T-cell (primary cell): ENCODE results near the gene STX18. TPM values are rescaled to one million over a fixed set of nuclear protein-coding genes. Genes with fewer than 3 reads are reported as not detected.

Source experiments
- ATAC-seq, 4 experiments: fragments of 200-7000 bp in 3 of 4; fragments of 150-1000 bp in 1 of 4; cut with Tn5 transposase; replicated peaks in 1 of 4; 1 replicate in 3 of 4; 2 replicates in 1 of 4; pipeline ENCODE4 v1.10.0; 2021; ENCODE audit warnings: moderate library complexity in 3 of 4, mild to moderate bottlenecking in 2 of 4, moderate number of reproducible peaks in 1 of 4
- CTCF ChIA-PET, 2 donors: fragments of 300-600 bp; sonication (Branson Sonifier 250); formaldehyde crosslinking; loops; one replicate each; lab custom pipeline; 2022; ENCODE audit warnings: antibody characterized with exemption in 2 of 2; lab: Charles Lee
- POLR2A ChIA-PET, 2 donors: fragments of 300-600 bp; sonication (Branson Sonifier 250); formaldehyde crosslinking; loops; one replicate each; lab custom pipeline; 2022; ENCODE audit warnings: antibody characterized with exemption in 2 of 2; lab: Charles Lee
- DNase-seq, 35 experiments: peaks; one replicate each; pipeline versions ENCODE4 v3.0.0 to v3.0.0-alpha.2; 2013 to 2023
- H3K27ac ChIP-seq: one replicate; pipeline ENCODE4 v1.5.1; 2013; ENCODE audit warnings: low read length
- H3K27me3 ChIP-seq, 2 experiments: replicated peaks in 1 of 2; 1 replicate in 1 of 2; 2 replicates in 1 of 2; pipeline versions ENCODE4 v1.6.1 to v1.7.0; 2013; ENCODE audit warnings: low read length in 1 of 2, mixed read lengths in 1 of 2; ENCODE audit not compliant: control insufficient read depth in 2 of 2, insufficient read depth in 2 of 2; ENCODE audit errors: extremely low read depth in 1 of 2
- H3K36me3 ChIP-seq, 2 donors: 1 replicate in 1 of 2; 2 replicates in 1 of 2; pipeline versions ENCODE4 v1.6.1 to v1.7.0; 2013; ENCODE audit warnings: low read length in 1 of 2; ENCODE audit not compliant: control insufficient read depth in 2 of 2, insufficient read depth in 1 of 2; ENCODE audit errors: extremely low read depth in 1 of 2
- H3K4me1 ChIP-seq, 2 experiments: 1 replicate in 1 of 2; 2 replicates in 1 of 2; pipeline versions ENCODE4 v1.6.1 to v1.7.0; 2013; ENCODE audit warnings: low read length in 2 of 2, mixed read lengths in 1 of 2; ENCODE audit not compliant: insufficient read depth in 2 of 2, control insufficient read depth in 1 of 2; ENCODE audit errors: extremely low read depth in 1 of 2
- H3K4me3 ChIP-seq, 2 donors: 1 replicate in 1 of 2; 2 replicates in 1 of 2; pipeline versions ENCODE4 v1.5.1 to v1.7.0; 2013; ENCODE audit warnings: mild to moderate bottlenecking in 2 of 2, low read length in 1 of 2, moderate library complexity in 1 of 2; ENCODE audit not compliant: control insufficient read depth in 1 of 2; ENCODE audit errors: extremely low read depth in 1 of 2
- H3K9me3 ChIP-seq: 2 replicates; pipeline ENCODE4 v1.7.0; 2013
- H3K27ac Mint-ChIP-seq, 2 donors: one replicate each; pipeline ENCODE4 v1.8.0; 2020 to 2021; ENCODE audit warnings: mild to moderate bottlenecking in 2 of 2, mixed read lengths in 2 of 2
- H3K27me3 Mint-ChIP-seq, 2 donors: one replicate each; pipeline ENCODE4 v1.8.0; 2021 to 2022; ENCODE audit warnings: mixed read lengths in 2 of 2
- H3K36me3 Mint-ChIP-seq: one replicate; pipeline ENCODE4 v1.8.0; 2021; ENCODE audit warnings: mixed read lengths
- H3K4me1 Mint-ChIP-seq, 3 donors: one replicate each; pipeline ENCODE4 v1.8.0; 2020 to 2022; ENCODE audit warnings: mixed read lengths in 3 of 3, mild to moderate bottlenecking in 1 of 3
- H3K4me3 Mint-ChIP-seq, 3 donors: one replicate each; pipeline ENCODE4 v1.8.0; 2020 to 2022; ENCODE audit warnings: mild to moderate bottlenecking in 3 of 3, mixed read lengths in 3 of 3, moderate library complexity in 3 of 3
- H3K9me3 Mint-ChIP-seq, 3 donors: one replicate each; pipeline ENCODE4 v1.8.0; 2020 to 2022; ENCODE audit warnings: mixed read lengths in 3 of 3
- WGBS: methylation state at CpG from one replicate; pipeline ENCODE4 v1.1.5; 2013; ENCODE audit warnings: missing lambda C conversion rate; ENCODE audit not compliant: insufficient coverage; 5-methylcytosine and 5-hydroxymethylcytosine counted together
- total RNA-seq, 35 experiments: library from RNA in 6 of 35; stranded (reverse) in 6 of 35; fragments of 120-200 nt in 1 of 35; gene quantifications; one replicate each; pipeline versions ENCODE4 v1.2.1 to v1.2.4 and lab custom pipeline; 2013 to 2026

STX18 gene
- total RNA-seq, 5 donors from 2014 or later (not counting 1 experiment from before 2014, with no cell fraction given) = 19.7 to 24.2 (median 22.3) TPM

- H3K36me3 Mint-ChIP-seq = peaks cover 68% of the 10 kb centered on the region
- H3K4me1 ChIP-seq = peaks cover 0 to 14% of the 10 kb centered on the region in 2 experiments
- H3K27me3 ChIP-seq = no peaks in the 10 kb centered on the region
- no peak overlapping the region for H3K27ac ChIP-seq
- 83% methylated on average over 1 of the region's 8 CpGs for WGBS
- H3K36me3 ChIP-seq = peaks cover 11 to 59% of the 10 kb centered on the region in 2 donors
- H3K4me3 Mint-ChIP-seq = no peak overlapping the region
- POLR2A ChIA-PET = interaction anchor here in 1 of 2 donors (0.7 kb wide), 1 partner anchor 118 kb away, joined by 4 read pairs; no protein-coding TSS in a partner anchor
- H3K4me3 ChIP-seq = no peak overlapping the region
- H3K4me1 Mint-ChIP-seq = peaks cover 6 to 22% (median 11%) of the 10 kb centered on the region in 3 donors
- H3K27me3 Mint-ChIP-seq = no peaks in the 10 kb centered on the region
- no peaks in the 10 kb centered on the region for H3K9me3 ChIP-seq
- CTCF ChIA-PET = no interaction called here
- no peaks in the 10 kb centered on the region for H3K9me3 Mint-ChIP-seq
- no peak for DNase-seq
- H3K27ac Mint-ChIP-seq = no peak overlapping the region
- no peak for ATAC-seq
Measured at GRCh38 chr4:4456816-4457578, 84.9 kb downstream of the STX18 start.

- CTCF ChIA-PET = no interaction called here
- Histone ChIP-seq H3K4me3 (no peak overlapping the region), H3K4me1 (peaks cover 0 to 8% of the 10 kb centered on the region in 2 experiments), H3K27ac (no peak overlapping the region), H3K36me3 (peaks cover 11 to 59% of the 10 kb centered on the region in 2 donors), H3K27me3 (no peaks in the 10 kb centered on the region), H3K9me3 (no peaks in the 10 kb centered on the region)
- Mint-ChIP-seq H3K9me3 (no peaks in the 10 kb centered on the region), H3K27me3 (no peaks in the 10 kb centered on the region), H3K4me1 (peaks cover under 1 to 16% (median 5%) of the 10 kb centered on the region in 3 donors), H3K27ac (no peak overlapping the region), H3K36me3 (peaks cover 73% of the 10 kb centered on the region), H3K4me3 (no peak overlapping the region)
- POLR2A ChIA-PET = no interaction called here
- DNase-seq = no peak
- no peak for ATAC-seq
- 98% methylated on average over 7 of the region's 7 CpGs for WGBS
Measured at GRCh38 chr4:4456351-4456750, 85.5 kb downstream of the STX18 start.

GRCh38 chr4:4455210-4455865, 86.5 kb downstream of the STX18 start:
- WGBS = 93% methylated on average over 5 of the region's 5 CpGs
- ChIA-PET CTCF (no interaction called here), POLR2A (no interaction called here)
- H3K9me3 ChIP-seq = no peaks in the 10 kb centered on the region
- peaks cover 11 to 59% of the 10 kb centered on the region in 2 donors for H3K36me3 ChIP-seq
- H3K4me3 ChIP-seq = no peak overlapping the region
- no peaks in the 10 kb centered on the region for H3K27me3 ChIP-seq
- DNase-seq (no peak), ATAC-seq (no peak)
- peaks cover 0 to 2% of the 10 kb centered on the region in 2 experiments for H3K4me1 ChIP-seq
- H3K27ac ChIP-seq = no peak overlapping the region
- Mint-ChIP-seq H3K4me1 (peaks cover 0 to 6% (median 0%) of the 10 kb centered on the region in 3 donors), H3K9me3 (no peaks in the 10 kb centered on the region), H3K36me3 (peaks cover 76% of the 10 kb centered on the region), H3K27me3 (no peaks in the 10 kb centered on the region), H3K4me3 (no peak overlapping the region), H3K27ac (no peak overlapping the region)

- Histone ChIP-seq H3K27ac (no peak overlapping the region), H3K4me3 (no peak overlapping the region), H3K36me3 (no peaks in the 10 kb centered on the region), H3K4me1 (no peaks in the 10 kb centered on the region), H3K9me3 (no peaks in the 10 kb centered on the region), H3K27me3 (no peaks in the 10 kb centered on the region)
- DNase-seq (no peak), ATAC-seq (no peak)
- H3K4me3 Mint-ChIP-seq = no peak overlapping the region
- H3K4me1 Mint-ChIP-seq = no peaks in the 10 kb centered on the region
- H3K27ac Mint-ChIP-seq = no peak overlapping the region
- H3K27me3 Mint-ChIP-seq = no peaks in the 10 kb centered on the region
- ChIA-PET POLR2A (no interaction called here), CTCF (interaction anchor here in 1 of 2 donors (1.0 kb wide), 1 partner anchor 15 kb away, joined by 3 read pairs; no protein-coding TSS in a partner anchor)
- peaks cover 22% of the 10 kb centered on the region for H3K36me3 Mint-ChIP-seq
- no peaks in the 10 kb centered on the region for H3K9me3 Mint-ChIP-seq
Measured at GRCh38 chr4:4446434-4446833, 95.4 kb downstream of the STX18 start.

GRCh38 chr4:4443821-4444220, 98.0 kb downstream of the STX18 start:
- H3K36me3 ChIP-seq = no peaks in the 10 kb centered on the region
- H3K4me1 ChIP-seq = no peaks in the 10 kb centered on the region
- DNase-seq (no peak), ATAC-seq (no peak)
- POLR2A ChIA-PET = no interaction called here
- peaks cover 22% of the 10 kb centered on the region for H3K36me3 Mint-ChIP-seq
- H3K27me3 Mint-ChIP-seq = no peaks in the 10 kb centered on the region
- H3K9me3 Mint-ChIP-seq = no peaks in the 10 kb centered on the region
- no peaks in the 10 kb centered on the region for H3K4me1 Mint-ChIP-seq
- no peaks in the 10 kb centered on the region for H3K9me3 ChIP-seq
- no peaks in the 10 kb centered on the region for H3K27me3 ChIP-seq
- 100% methylated on average over 1 of the region's 2 CpGs for WGBS
- no peak overlapping the region for H3K27ac ChIP-seq
- H3K4me3 ChIP-seq = no peak overlapping the region
- H3K4me3 Mint-ChIP-seq = no peak overlapping the region
- no peak overlapping the region for H3K27ac Mint-ChIP-seq
- CTCF ChIA-PET = no interaction called here

- Histone ChIP-seq H3K4me3 (no peak overlapping the region), H3K4me1 (no peaks in the 10 kb centered on the region), H3K36me3 (peaks cover 4 to 13% of the 10 kb centered on the region in 2 donors), H3K27ac (no peak overlapping the region), H3K27me3 (no peaks in the 10 kb centered on the region), H3K9me3 (no peaks in the 10 kb centered on the region)
- ChIA-PET POLR2A (no interaction called here), CTCF (no interaction called here)
- no peak overlapping the region for H3K4me3 Mint-ChIP-seq
- H3K9me3 Mint-ChIP-seq = no peaks in the 10 kb centered on the region
- H3K4me1 Mint-ChIP-seq = no peaks in the 10 kb centered on the region
- no peak overlapping the region for H3K27ac Mint-ChIP-seq
- no CpG with 5 or more reads among the region's 2 CpGs for WGBS
- peaks cover 32% of the 10 kb centered on the region for H3K36me3 Mint-ChIP-seq
- DNase-seq (no peak), ATAC-seq (no peak)
- H3K27me3 Mint-ChIP-seq = no peaks in the 10 kb centered on the region
Measured at GRCh38 chr4:4440333-4441061, 101.4 kb downstream of the STX18 start.
